Measurements from ENCODE around the gene EXO1.

The EXO1 gene

GRCh38 chr1:241891296-241891695 lies 43.3 kb downstream of the EXO1 start:
- DNase-seq (ENCODE audit: low read depth in 2 of 2) = no peak

GRCh38 chr1:241894016-241894415 lies 46.0 kb downstream of the EXO1 start:
- no peak for DNase-seq (ENCODE audit: low read depth in 2 of 2)

DNA sequence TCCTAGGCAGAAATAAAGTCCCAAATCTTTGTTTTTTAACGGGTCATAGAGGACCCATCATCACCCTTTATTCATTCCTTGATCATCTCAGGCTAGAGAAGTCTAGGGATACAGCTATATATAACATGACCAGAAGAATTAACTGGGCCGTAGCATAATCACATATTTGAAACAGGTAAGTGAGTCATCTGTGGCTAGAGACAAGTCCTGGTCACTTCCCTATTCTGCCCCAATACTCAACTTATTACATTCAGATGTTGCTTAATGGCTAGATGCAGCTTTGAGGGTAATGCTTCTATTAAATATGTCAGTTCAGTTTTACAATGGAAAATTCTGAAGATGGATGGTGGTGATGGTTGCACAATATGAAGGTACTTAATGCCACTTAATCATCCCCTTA lies 47.0 kb downstream of the EXO1 start:
- no peak for DNase-seq (ENCODE audit: low read depth in 2 of 2)

- no peak for DNase-seq (ENCODE audit: low read depth in 2 of 2)
Measured at GRCh38 chr1:241896670-241896962, 48.6 kb downstream of the EXO1 start.

GRCh38 chr1:241899210-241899609 lies 51.2 kb downstream of the EXO1 start:
- DNase-seq (ENCODE audit: low read depth in 2 of 2) = no peak

DNA sequence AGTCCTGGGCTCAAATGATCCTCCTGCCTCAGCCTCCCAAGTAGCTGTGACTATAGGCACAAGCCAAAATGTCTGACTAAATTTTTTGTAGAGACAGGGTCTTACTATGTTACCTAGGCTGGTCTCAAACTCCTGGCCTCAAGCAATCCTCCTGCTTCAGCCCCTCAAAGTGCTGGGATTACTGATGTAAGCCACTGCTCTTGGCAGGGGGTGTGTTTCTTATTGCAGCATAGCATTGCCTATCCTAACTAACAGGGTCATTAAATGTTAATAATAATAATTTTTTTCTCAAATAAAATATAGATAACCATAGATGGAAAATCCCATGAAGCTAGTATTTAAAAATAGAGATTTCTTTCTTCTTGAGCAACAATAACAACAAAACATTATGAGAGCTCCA lies 52.4 kb downstream of the EXO1 start:
- no peak for DNase-seq (ENCODE audit: low read depth in 2 of 2)

DNA sequence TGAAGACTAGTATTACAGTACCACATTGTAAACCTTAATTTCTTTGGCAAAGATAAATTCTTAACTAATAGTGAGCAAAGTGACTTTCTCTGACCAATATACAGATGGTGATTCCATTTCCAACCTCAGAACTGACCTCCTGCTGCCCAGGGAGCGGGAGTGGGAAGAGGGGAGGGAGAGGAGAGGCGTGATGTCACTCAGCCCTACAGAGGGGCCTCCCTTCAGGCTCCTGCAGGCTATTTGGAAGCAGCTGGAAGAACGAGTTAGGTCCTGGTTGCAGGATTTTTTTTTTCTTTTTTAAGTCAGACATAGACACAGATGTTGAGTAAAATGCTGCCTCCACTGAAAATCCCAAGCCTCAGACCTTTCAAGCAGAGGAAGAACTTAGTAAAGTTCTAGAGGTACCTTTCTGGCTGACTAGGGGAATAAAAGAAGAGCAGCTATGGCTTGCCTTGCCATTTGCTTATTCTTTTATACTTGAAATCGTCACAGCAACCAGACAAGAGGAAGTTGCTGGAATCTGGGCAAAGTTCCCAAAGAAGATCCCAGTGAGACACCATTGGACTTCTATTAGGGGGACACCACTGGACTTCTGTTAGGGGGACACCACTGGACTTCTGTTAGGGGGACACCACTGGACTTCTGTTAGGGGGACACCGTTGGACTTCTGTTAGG lies 54.5 kb downstream of the EXO1 start:
- no peak for DNase-seq (ENCODE audit: low read depth in 2 of 2)

DNA sequence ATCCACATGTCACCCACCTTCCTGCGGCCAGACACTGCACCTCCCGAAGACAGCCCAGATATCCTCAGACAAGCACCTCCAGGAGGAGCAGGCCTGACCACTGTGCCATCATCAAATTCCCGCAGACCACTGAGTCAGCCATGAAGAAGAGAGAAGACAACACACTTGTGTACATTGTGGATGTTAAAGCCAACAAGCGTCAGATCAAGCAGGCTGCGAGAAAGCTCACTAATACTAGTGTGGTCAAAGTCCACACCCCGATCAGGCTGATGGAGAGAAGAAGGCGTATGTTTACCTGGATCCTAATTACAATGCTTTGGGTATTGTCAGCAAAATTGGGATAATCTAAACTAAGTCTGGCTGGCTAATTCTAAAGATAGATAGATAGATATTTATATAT lies 68.2 kb downstream of the EXO1 start:
- no peak for DNase-seq (ENCODE audit: low read depth in 2 of 2)

- DNase-seq (ENCODE audit: low read depth in 2 of 2) = no peak
Measured at GRCh38 chr1:241917487-241917886, 69.5 kb downstream of the EXO1 start.

DNA sequence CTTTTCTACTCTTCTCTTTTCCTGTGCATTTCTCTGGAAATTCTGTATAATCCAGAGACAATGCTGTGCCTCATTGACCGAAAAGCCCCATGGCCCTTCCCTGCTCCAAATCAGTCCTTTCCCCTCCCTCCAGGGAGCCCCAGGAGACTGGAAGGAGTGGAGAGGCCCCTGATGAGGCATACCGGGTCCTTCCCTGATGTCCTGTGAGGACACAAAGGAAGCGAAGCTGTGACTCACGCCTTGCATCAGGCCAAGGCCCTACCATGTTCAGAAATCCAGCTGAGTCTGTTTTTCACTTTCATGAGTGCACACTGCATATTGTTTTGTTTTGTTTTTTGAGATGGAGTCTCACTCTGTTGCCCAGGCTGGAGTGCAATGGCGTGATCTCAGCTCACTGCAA lies 70.9 kb downstream of the EXO1 start:
- DNase-seq (ENCODE audit: low read depth in 2 of 2) = no peak

- no peak for DNase-seq (ENCODE audit: low read depth in 2 of 2)
Measured at GRCh38 chr1:241924080-241924808, 76.2 kb downstream of the EXO1 start.

DNA sequence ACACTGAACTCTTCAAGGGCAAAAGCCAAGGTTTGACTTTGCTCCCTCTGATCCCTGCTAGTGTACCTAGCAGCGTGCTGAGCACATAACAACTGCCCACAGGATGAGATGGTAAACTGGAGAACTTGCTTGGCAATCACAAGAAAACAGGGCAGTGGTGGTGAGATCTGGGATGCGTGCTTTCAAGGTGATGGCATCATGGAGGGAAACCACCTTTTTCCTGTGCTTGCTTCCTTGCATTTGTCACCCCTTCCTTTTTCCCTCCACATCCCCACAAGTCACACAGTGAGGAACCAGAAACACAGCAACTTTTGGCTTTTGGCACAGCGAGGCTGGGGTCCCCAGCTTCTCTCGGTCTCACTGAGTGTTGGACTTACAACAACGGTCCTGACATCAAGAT lies 78.1 kb downstream of the EXO1 start:
- no peak for DNase-seq (ENCODE audit: low read depth in 2 of 2)

DNA sequence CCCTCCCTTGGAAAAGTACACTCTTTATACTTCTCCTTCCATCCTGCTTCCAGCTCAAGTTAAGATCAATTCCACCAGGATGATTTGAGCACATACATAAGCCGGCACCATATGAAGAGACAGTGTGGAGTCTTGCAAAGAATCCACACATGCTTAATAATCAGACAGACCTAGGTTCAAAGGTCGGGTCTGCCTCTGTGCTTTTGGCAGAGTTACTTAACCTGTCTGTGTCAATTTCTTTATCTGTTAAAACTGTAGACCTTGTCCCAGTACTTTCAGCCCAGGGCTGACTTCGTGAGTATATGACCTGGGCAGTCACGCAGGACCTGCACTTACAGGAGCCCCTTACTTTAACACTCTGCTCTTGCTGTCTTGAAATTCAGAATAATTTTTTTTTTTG lies 79.3 kb downstream of the EXO1 start:
- DNase-seq (ENCODE audit: low read depth in 2 of 2) = no peak

- DNase-seq (ENCODE audit: low read depth in 2 of 2) = no peak
Measured at GRCh38 chr1:241932845-241933244, 84.8 kb downstream of the EXO1 start.

DNA sequence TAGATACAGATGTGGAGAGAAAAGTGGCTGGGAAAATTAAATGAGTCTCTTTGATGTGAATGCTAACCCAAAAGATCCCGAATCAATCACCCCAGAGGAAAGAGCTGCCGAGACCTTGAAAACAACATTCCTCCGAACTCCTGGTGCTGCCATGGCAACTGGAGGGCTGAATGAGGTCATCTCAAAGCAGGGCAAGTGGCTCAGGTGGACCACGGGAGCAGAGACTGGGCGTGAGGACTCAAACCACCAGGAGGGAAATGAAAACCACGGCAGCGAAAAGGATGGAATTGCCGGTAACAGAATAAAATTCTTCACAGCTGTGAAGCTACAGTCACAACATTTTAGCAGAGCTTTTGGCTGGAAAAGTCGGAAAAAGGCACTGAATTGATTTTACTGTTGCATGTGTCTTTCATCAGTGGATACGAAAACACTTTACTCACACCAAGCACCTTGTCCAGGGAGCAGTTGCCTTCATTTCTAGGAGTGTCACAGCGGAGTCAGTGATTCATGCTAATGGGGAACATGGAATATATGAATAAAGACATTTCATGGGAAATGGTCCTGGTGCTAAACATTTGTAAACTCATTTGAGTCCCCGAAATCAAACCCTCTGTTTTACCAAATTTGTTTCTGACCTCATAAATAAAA lies 86.3 kb downstream of the EXO1 start:
- no peak for DNase-seq (ENCODE audit: low read depth in 2 of 2)

DNA sequence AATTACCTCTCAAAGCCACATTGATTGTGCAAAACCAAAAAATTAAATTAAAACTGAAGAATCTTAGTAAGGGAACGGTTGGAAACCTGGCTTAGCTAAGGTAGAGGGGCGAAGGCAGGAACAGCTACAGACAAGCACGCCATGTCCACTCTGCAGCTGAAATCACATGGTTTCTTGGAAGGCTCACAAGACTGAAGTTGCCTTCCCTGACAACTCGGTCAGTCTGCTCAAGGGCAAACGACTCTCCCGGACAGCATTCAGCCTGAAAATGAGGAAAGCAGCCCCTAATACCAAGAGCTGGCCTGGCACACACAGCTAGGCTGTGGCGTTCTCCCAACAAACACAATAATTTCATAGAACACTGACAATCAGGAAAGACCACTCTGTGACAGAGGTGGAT lies 86.9 kb downstream of the EXO1 start:
- DNase-seq (ENCODE audit: low read depth in 2 of 2) = no peak
